SU-DHL-6 (cell line): ENCODE results near the gene YBX3.

Experiments used
- CTCF ChIP-seq: fragments of 200-600 bp; sonication (generic); IDR thresholded peaks from one replicate; pipeline ENCODE4 v1.5.1; 2017; ENCODE audit warnings: antibody characterized with exemption, mild to moderate bottlenecking, low read length, moderate library complexity; ENCODE audit not compliant: insufficient read depth, poor library complexity, severe bottlenecking
- EZH2phosphoT487 ChIP-seq: fragments of 200-600 bp; sonication (generic), shearing (Covaris generic); conservative IDR thresholded peaks from 2 replicates; pipeline ENCODE4 v1.6.1; 2018; ENCODE audit warnings: mild to moderate bottlenecking, antibody characterized with exemption, low read length, moderate library complexity, mixed read lengths

DNA sequence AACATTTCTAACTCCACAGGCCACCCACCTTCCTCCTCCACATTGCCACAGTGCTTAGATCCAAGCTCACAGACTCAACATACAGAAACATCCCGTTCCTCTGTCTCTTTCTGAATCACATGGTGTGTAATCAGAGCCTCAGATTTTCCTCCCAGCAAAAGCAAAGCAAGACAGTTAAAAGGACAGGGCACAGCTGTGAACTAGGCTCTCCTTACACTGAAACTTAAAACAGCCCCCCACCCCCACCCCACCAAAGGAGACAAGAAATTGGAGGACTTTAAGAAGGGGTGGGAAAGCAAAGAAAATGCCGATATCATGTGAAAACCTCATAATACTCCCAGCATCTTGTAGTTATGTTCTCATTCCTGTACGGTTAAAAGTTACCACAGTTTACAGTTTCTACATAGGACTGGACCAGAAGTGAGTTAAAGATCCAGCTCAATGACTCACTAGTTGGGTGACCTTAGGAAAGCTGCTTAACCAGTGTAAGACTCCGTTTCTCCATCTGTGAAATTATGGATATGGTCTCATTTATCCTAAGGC is 4.8 kb downstream of the YBX3 start:
- TF ChIP-seq CTCF, result no peak
- no peak for TF ChIP-seq EZH2phosphoT487
